ENCODE data around the gene ZNRF3. TPM values are rescaled to one million over a fixed set of nuclear protein-coding genes. Genes with fewer than 3 reads are reported as not detected.

The ZNRF3 gene
- total RNA-seq, 6 donors from 2014 or later: 11.4 to 16.9 (median 14.4) TPM

GRCh38 chr22:28983788-28984441 lies 100.5 kb downstream of the ZNRF3 start:
- WGBS, 2 donors: 50 to 51% methylated on average over 4 of the region's 4 CpGs
- TF ChIP-seq, protein P1, sequence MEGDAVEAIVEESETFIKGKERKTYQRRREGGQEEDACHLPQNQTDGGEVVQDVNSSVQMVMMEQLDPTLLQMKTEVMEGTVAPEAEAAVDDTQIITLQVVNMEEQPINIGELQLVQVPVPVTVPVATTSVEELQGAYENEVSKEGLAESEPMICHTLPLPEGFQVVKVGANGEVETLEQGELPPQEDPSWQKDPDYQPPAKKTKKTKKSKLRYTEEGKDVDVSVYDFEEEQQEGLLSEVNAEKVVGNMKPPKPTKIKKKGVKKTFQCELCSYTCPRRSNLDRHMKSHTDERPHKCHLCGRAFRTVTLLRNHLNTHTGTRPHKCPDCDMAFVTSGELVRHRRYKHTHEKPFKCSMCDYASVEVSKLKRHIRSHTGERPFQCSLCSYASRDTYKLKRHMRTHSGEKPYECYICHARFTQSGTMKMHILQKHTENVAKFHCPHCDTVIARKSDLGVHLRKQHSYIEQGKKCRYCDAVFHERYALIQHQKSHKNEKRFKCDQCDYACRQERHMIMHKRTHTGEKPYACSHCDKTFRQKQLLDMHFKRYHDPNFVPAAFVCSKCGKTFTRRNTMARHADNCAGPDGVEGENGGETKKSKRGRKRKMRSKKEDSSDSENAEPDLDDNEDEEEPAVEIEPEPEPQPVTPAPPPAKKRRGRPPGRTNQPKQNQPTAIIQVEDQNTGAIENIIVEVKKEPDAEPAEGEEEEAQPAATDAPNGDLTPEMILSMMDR (IDR thresholded peaks at IDR 0.05): no peak
- TF ChIP-seq POLR2A (IDR thresholded peaks at IDR 0.05) (no peak), POLR2AphosphoS5 (IDR thresholded peaks at IDR 0.05) (no peak), EP300 (IDR thresholded peaks at IDR 0.05) (no peak)
- Histone ChIP-seq H3K4me1 (peaks cover 22 to 51% (median 36%) of the 10 kb centered on the region in 4 donors), H3K4me3 (no peak overlapping the region), H3K36me3 (peaks cover 0 to 7% (median 0%) of the 10 kb centered on the region in 4 donors), H3K27me3 (no peaks in the 10 kb centered on the region), H3K9me3 (no peaks in the 10 kb centered on the region), H3K27ac (peak overlapping the region in 3 of 4 donors; percentile 5 to 69 (median 48))
- peak; percentile 43 to 83 for ATAC-seq (ENCODE audit: low FRiP score in 2 of 2)
- peak in 1 of 2 donors; percentile 71 for DNase-seq

DNA sequence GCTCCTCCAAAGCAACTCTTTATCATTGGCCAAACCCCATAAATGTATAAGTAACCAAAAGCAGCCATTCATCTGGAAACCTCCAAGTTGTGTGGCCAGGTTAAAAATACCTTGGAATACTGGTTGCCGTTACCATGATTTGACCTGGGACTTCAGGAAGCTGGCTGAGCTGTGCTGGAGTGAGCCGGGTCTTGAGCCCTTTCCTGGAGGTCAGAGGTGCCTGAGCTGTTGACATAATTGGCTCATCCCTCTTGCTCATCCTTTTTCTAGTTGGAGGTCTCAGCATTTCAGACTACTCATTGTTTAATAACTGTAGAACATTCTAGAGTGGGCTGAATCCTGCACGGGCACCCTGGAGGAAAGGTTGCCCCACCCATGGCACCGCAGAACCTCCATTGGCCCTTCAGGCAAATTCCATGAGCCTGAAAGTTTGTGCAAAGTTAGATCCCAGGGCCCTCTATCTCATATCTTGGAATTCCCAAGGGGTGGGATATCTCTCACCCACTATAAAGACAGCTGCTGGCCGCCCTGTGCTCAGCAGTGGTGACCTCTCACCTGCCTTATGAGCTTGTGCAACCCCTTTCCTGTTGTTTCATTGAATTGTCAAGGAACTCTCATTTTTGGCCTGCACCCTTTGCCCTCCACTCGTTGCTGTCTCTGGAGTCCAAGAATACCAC lies 101.2 kb downstream of the ZNRF3 start:
- DNase-seq (no peak), ATAC-seq (ENCODE audit: low FRiP score in 2 of 2) (no peak)
- TF ChIP-seq POLR2A (IDR thresholded peaks at IDR 0.05): no peak
- no peak for TF ChIP-seq EP300 (IDR thresholded peaks at IDR 0.05)
- no peak for TF ChIP-seq POLR2AphosphoS5 (IDR thresholded peaks at IDR 0.05)
- TF ChIP-seq, protein P1 (IDR thresholded peaks at IDR 0.05): no peak
- H3K9me3 ChIP-seq: no peaks in the 10 kb centered on the region
- peaks cover 21 to 58% (median 42%) of the 10 kb centered on the region in 4 donors for H3K4me1 ChIP-seq
- H3K27me3 ChIP-seq: no peaks in the 10 kb centered on the region
- H3K27ac ChIP-seq: peak overlapping the region in 2 of 4 donors; percentile 35 to 69
- peaks cover 0 to 7% (median 0%) of the 10 kb centered on the region in 4 donors for H3K36me3 ChIP-seq
- no peak overlapping the region for H3K4me3 ChIP-seq
- 73 to 78% methylated on average over 6 of the region's 6 CpGs for WGBS, 2 donors

DNA sequence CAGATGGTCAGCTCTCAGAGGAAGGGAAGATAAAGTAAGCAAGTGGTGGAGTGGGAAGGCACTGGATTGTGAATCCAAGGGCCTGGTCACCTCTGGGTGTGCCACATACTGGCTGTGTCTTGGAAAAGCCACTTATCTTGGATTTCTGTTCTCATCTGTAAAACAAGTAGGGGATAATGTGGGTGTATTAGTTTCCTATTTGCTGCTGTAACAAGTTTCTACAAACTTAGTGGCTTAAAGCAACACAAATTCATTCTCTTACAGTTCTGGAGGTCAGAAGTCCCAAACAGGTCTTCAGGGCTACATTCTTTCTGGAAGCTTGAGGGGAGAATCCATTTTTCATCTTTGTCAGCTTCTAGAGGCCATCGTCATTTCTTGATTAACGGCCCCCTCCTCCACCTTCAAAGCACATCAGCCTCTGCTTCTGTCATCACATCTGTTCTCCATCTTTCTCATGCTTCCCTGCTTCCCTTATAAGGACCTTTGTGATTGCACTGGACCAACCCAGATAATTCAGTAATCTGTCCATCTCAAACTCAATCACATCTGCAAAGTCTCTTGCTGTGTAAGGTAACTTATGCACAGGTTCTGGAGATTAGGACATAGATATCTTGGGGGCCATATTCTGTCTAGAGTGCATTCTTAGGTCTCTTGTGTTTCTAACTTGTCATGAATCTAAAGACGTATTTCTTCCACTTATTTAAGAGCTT lies 102.4 kb downstream of the ZNRF3 start:
- H3K27me3 ChIP-seq: no peaks in the 10 kb centered on the region
- WGBS, 2 donors: 50 to 78% methylated on average over 3 of the region's 3 CpGs
- TF ChIP-seq EP300 (IDR thresholded peaks at IDR 0.05) (no peak), POLR2A (IDR thresholded peaks at IDR 0.05) (no peak), POLR2AphosphoS5 (IDR thresholded peaks at IDR 0.05) (no peak)
- TF ChIP-seq, protein P1 (IDR thresholded peaks at IDR 0.05): no peak
- peaks cover 20 to 54% (median 41%) of the 10 kb centered on the region in 4 donors for H3K4me1 ChIP-seq
- no peaks in the 10 kb centered on the region for H3K9me3 ChIP-seq
- DNase-seq (no peak), ATAC-seq (ENCODE audit: low FRiP score in 2 of 2) (no peak)
- H3K27ac ChIP-seq: peak overlapping the region in 2 of 4 donors; percentile 5 to 69
- H3K4me3 ChIP-seq: no peak overlapping the region
- peaks cover 0 to 7% (median 0%) of the 10 kb centered on the region in 4 donors for H3K36me3 ChIP-seq

DNA sequence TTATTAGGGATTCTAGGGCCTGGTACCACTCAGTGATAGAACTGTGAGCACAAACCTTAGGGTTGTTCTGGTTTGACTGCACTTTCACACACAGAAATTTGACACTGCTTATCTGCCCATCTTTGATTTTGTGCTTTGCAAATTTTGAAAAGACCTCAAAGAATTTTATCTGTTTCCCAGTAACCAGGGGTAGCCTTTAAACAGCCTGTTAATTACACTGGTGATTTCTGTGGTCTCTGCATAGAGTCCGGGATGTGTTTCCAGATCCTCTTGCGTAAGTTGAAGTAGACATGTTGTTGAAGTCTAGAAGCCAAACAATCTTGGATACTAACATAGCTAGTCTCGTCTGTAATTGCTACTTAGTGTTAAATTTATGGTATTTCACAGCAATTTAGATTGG lies 103.0 kb downstream of the ZNRF3 start:
- no peak for DNase-seq
- H3K27ac ChIP-seq: peak overlapping the region in 1 of 4 donors; percentile 69
- no peak for TF ChIP-seq EP300 (IDR thresholded peaks at IDR 0.05)
- no peak for TF ChIP-seq POLR2AphosphoS5 (IDR thresholded peaks at IDR 0.05)
- TF ChIP-seq, protein P1 (IDR thresholded peaks at IDR 0.05): no peak
- no peak for TF ChIP-seq POLR2A (IDR thresholded peaks at IDR 0.05)
- ATAC-seq (ENCODE audit: low FRiP score in 2 of 2): no peak
- peaks cover 0 to 7% (median 0%) of the 10 kb centered on the region in 4 donors for H3K36me3 ChIP-seq
- 45 to 57% methylated on average over 3 of the region's 3 CpGs for WGBS, 2 donors
- no peaks in the 10 kb centered on the region for H3K27me3 ChIP-seq
- no peaks in the 10 kb centered on the region for H3K9me3 ChIP-seq
- no peak overlapping the region for H3K4me3 ChIP-seq
- peaks cover 20 to 52% (median 41%) of the 10 kb centered on the region in 4 donors for H3K4me1 ChIP-seq

All from upper lobe of left lung (tissue), 6 donors.